GM12892 (cell line): ENCODE results near the gene PTPN1.
A peak's percentile ranks its signal among the peaks of the same experiment; 100 is the strongest.

Experiments
- DNase-seq: peaks from one replicate; pipeline ENCODE4 v3.0.0; 2011; ENCODE audit not compliant: insufficient read length
- FAIRE-seq: peaks from 2 replicates; lab custom pipeline; 2011; peaks lifted over from hg19 to GRCh38; lab: Jason Lieb, UNC
- POLR2A ChIP-seq: IDR thresholded peaks from 2 replicates; pipeline ENCODE4 v1.6.1; 2011; ENCODE audit warnings: low read depth, low read length, control low read depth
- POLR2AphosphoS5 ChIP-seq: IDR thresholded peaks from 2 replicates; pipeline ENCODE4 v1.6.1; 2011; ENCODE audit warnings: low read depth, low read length, control low read depth
- TAF1 ChIP-seq: IDR thresholded peaks from 2 replicates; pipeline ENCODE4 v1.6.1; 2011; ENCODE audit warnings: low read depth, mild to moderate bottlenecking, control low read depth, low read length, borderline replicate concordance

Gene PTPN1

DNA sequence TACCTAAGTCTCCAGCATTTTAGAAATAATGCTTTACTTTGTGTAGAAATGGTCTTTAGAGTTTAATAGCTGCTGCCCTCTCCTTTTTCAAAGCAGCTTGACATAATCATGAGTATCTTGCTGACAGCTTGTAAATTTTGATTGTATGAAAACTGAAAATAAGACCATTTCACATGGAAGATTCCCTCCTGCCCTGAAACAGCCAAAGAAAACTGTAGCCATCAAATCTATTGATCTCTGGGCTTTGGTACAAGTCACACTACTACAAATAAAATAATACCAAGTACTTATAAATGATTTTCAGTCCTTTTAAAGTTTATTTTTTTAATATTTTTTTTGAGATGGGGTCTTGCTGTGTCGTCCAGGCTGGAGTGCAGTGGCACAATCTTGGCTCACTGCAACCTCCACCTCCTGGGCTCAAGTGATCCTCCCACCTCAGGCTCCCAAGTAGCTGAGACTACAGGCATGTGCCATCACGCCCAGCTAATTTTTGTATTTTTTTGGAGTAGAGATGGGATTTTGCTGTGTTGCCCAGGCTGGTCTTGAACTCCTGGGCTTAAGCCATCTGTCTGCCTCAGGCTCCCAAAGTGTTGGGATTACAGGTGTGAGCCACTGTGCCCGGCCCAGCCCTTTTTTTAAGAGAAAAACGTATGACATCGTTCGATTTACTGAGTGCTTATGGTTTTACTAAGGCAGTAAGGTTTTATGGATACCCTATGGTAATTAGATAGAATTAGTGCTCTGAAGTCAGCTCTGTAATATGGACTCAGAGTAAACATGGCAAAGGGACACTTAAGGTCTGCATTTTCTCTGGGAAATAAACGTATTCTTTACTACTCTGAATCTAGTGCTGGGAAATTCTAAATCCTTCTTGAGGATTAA, 7.0 kb downstream of the PTPN1 start:
- TF ChIP-seq POLR2AphosphoS5 (no peak), TAF1 (no peak), POLR2A (no peak)
- no peak for DNase-seq
- no peak for FAIRE-seq

DNA sequence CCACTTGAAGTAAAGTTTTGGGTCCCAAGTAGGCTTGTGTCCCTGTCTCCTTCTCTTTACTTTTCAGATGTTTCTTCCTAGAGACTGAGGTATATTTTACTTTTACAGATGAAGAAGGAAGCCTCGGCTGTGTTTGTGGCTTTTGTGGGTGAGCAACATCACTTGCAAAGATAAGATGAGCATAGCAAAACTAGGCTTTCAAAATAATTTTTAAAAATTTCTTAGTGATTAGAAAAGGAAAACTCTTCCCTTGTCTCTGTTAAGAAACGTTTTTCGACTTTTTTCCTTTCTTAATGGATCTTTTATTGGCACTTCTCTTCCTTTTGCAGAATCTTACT, 7.6 kb downstream of the PTPN1 start:
- DNase-seq (no peak), FAIRE-seq (no peak)
- TF ChIP-seq TAF1: no peak
- no peak for TF ChIP-seq POLR2A
- TF ChIP-seq POLR2AphosphoS5: no peak

DNA sequence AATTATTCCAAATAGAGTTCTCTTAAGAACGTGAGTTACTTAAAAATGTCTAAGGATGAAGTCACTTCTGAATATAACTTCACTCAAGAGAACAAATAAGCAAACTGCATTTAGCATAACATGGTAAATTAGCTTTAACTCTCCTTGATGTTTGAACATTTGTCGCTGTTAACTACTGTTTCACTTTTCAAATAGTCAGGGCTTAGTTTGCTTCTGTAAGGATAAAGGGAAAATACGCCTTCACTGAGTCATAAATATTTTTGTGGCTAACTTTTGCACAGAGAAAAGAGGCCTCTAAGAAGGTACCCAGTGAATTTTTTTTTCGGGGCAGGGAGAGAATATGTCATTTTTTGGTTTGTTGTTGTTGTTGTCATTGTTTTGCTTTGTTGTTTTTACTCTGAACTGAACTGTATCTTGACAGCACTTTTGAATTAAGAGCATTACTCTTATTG, 8.1 kb downstream of the PTPN1 start:
- no peak for FAIRE-seq
- no peak for DNase-seq
- TF ChIP-seq POLR2AphosphoS5 (no peak), POLR2A (no peak), TAF1 (no peak)

DNA sequence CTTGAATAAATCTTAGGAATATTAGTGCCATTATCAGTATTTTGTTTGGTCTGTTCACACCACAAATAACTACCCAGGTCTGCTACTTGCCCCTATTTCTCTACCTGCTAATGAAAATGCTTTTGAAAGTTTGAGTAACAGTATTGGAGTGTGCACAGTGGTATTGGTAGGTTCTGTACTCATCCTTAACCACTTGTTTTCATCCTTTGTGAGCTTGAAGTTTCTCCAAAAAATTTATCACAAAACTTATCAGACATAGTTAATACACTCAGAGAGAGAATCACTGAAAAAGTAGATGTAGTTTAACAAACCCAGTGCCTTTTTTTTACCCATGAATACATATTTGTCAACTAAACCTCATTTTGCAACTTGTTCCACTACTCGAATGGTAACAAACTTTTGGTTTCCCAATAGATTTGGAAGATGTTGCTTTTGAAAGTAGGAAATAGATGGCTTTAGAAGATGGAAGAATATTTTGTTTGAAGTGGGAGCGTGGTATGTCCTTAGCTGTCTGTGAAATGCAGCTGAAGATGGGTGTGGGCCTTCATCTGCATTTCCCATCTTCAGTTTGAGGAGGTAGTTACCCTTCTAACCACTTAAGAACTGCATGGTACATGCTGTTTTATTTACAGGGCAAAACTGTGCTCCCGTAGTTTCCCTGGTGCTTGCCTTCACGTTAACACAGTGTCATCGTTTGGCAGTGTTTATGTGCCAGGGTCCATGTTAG, 9.0 kb downstream of the PTPN1 start:
- DNase-seq: no peak
- TF ChIP-seq TAF1: no peak
- peak; percentile 60 for FAIRE-seq

DNA sequence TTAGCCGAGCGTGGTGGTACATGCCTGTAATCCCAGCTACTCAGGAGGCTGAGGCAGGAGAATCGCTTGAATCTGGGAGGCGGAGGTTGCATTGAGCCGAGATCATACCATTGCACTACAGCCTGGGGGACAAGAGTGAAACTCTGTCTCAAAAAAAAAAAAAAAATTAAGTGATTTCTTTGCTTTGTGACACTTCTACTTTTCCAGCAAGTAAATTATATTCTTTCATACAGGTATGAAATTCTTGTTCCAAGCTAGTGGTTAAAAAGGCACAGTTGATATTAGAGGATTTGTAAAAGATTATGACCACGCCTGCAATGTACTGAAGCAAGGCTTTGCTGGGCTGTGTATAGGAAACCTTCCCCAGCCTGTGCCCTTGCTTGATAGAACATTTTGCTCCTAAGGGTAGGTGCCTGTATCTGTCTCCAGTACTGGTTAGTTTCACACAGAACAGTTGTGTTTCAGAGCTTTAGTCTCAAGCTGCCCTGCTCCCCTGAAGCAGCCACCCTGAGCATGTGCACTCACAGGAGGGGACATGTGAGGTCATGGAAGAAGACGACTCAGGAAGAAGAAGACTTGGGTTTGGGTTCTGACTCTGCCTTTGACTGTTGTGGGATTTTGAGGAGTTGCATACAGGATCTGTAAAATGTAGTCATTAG, 10.2 kb downstream of the PTPN1 start:
- FAIRE-seq: peak; percentile 24
- no peak for DNase-seq
- TF ChIP-seq POLR2AphosphoS5 (no peak), TAF1 (no peak), POLR2A (no peak; the same call in 1 of the 2 replicates)

DNA sequence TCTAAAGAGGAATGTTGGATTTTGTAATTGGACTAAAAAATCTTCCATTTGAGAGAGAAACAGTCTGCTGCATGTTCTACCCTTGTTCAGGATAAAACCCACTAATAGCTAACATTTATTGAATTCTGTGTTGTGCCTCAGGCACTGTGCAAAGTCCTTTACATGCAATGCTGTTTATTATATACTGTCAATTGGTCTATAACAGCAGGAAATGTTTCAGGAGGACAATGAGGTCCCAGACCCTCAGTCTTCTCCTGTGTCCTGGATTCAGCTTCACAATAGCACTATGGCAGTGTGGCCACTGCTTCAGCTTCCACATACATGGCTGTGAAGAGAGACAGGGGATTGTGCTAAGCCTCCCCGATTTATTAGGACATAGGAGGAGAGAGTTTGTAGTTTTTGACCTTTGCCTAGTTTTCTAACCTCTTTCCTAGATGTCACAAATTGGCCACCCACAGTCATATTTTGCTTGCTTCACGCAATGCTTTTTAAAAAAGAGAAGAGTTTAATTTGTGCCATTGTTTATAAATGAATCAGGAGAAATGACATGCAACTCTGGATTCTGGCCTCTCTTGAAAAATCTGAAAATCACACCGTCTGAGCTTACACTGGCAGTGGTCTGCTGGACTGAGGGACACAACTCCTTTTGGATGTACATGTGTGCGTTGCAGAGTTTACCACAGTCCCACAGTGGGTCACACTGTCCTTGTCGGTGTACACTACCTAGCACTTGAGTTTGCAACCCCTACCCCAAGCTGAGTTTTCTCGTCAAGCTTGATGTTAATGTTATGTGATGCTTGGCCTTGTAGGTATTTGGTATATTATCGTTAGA, 11.3 kb downstream of the PTPN1 start:
- FAIRE-seq (no peak), DNase-seq (no peak)
- TF ChIP-seq TAF1: no peak
- TF ChIP-seq POLR2A: no peak
- TF ChIP-seq POLR2AphosphoS5: no peak

DNA sequence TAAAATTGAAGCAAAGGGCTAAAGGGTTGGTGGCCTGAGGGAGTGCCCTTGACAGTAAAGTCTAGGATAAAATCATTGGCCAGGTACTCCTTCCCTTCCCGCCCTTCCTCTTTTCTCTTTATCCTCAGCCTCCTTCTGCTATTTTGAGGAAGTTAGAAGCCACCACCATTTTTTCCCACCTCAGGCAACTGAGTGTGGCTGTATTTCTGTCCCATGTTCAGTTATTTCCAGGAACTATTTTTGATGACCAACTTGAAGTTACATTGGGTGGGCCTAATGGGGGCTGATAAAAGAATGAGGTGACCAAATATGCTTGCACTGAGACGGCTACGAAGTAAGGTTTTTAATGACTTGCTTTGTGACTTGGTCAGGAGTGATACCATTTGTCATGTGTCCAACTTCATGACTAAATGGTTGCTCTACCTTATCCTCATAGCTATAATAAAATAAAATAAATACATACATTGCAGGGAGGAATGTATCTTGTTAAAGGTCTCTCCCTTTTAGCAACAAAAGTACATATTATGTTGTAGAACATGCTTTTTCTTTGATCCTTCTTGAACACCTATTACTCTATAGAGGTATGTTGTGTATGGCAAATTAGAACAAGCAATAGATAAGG, 12.0 kb downstream of the PTPN1 start:
- DNase-seq (no peak), FAIRE-seq (no peak)
- TF ChIP-seq TAF1 (no peak), POLR2A (no peak), POLR2AphosphoS5 (no peak)

DNA sequence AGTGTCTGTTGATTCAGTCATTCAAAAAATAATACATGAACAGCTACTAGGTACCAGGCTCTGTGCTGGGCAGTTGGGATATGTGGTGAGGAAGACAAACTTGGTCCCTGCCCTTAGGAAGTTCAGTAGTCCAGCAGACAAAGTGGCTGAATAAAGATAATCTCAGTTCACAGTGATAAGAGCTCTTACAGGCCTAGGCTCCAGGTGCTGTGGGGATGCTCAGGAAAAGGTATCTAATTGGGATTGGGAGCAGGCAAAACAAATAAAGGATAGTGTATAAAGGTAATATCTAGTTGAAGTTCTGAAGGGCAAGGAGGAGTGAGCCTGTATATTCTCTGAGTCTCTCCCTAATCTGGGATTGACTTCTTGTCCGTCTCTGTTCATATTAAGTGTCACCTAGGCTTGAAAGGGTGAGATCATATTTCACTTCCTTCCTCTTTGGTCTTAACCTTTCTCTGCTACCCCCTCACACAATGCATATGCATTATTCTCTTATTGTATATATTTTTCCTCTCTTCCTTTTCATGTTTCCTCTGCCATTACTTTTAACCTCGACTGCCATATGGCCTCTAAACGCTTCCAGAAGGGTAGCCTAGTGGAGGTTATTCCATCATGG, 13.5 kb downstream of the PTPN1 start:
- TF ChIP-seq TAF1 (no peak), POLR2A (no peak), POLR2AphosphoS5 (no peak)
- FAIRE-seq (no peak), DNase-seq (no peak)

DNA sequence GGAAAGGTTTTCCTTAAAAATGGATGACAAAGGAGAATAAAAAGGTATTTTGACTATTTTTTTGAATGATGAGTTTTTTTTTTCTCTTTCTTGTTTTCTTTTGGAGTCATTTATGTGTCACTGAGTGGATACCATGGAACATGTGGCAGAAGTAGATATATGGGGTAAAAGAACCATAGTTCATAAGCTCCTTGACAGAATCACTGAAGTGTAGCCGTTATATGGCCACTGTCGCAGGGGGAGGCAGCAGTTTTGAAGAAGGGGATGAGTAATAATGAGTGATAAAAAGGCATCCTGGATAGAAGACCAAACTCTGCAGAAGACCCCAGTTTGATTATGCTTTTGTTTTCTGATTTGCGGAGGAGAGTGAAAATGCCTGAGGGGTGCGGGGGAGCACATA, 15.5 kb downstream of the PTPN1 start:
- no peak for DNase-seq
- no peak for TF ChIP-seq POLR2A
- no peak for TF ChIP-seq TAF1
- TF ChIP-seq POLR2AphosphoS5: no peak
- no peak for FAIRE-seq

DNA sequence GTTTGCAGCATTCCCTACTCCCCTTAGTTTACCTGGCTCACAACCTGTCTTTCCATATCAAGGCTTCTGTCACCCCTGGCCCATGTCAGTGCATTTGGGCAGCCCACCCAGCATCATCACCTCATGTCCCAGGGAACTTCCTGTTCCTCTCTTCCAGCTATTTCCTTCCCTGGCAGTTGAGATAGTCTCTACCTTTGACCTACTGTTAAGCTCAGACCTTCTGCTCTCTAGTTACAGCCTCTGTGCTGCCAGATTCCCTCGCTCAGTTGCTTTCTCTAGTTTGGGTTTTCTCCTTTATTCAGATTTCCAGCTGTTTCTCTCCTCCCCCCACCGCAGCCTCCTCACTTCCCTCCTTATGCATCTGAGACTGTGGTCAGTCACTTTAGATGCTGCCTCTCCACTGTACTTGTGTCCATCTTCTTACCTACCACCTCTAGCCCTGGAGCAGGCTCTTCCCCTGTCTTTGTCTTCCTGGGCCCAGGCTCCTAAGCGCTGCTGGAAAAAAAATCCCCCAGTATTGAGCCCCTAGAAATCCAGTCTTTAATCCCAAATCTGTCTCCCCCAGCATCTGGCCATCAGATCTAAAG, 16.3 kb downstream of the PTPN1 start:
- DNase-seq: no peak
- TF ChIP-seq TAF1 (no peak), POLR2AphosphoS5 (no peak), POLR2A (no peak)
- no peak for FAIRE-seq
